Caki2 (cell line): ENCODE results near the gene CELF3. TPM values are rescaled to one million over a fixed set of nuclear protein-coding genes. Genes with fewer than 3 reads are reported as not detected.

Experiments used
- DNase-seq: peaks from one replicate; pipeline ENCODE4 v3.0.0-alpha.2; 2015; ENCODE audit warnings: low read depth
- in situ Hi-C: cut with HindIII; loops from 2 replicates; pipeline ENCODE4 v1.10.0; 2016; ENCODE audit warnings: low sequenced_read_pairs, low pct_unique_long_range_greater_than_20kb, mixed read lengths
- total RNA-seq: library from RNA; depleted of rRNA; stranded (reverse); fragments of >200 nt; shearing (Covaris generic); gene quantifications from 2 replicates; pipeline ENCODE4 v1.2.3, GENCODE V29; 2014; ENCODE audit warnings: low replicate concordance

Gene CELF3
- total RNA-seq, 1 experiment from 2014 or later = not detected

DNA sequence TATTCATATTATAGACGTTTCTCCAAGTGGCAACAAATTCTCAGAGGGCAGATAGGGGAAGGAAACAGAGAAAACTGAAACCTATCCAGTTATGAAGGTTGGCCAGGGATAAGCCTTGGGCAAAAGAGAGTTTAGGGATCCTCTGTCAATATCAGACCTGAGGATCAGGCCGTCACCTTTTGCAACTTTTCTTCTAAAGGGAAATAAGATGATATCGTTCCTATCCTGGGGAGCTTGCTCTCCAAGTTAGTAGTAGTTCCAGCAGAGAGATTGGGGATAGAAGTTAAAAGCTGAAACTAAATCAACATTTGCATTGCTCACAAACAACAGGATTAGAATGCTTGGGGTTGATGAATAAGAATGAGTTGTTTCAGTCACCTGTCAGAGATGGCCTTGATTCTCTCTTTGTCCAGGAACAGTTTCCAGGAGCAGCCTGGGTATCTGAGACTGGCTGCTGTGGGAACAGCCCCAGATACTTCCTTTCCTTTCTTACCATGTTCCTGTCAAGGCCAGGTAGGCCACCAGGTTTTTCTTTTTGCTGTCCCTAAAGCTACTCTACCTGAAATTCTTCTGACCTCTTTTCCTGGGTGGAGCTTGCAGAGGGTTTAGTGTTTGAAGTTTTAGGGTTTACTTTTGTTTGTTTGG is 7.2 kb upstream of the CELF3 start:
- in situ Hi-C loops = no loop called here
- no peak for DNase-seq

DNA sequence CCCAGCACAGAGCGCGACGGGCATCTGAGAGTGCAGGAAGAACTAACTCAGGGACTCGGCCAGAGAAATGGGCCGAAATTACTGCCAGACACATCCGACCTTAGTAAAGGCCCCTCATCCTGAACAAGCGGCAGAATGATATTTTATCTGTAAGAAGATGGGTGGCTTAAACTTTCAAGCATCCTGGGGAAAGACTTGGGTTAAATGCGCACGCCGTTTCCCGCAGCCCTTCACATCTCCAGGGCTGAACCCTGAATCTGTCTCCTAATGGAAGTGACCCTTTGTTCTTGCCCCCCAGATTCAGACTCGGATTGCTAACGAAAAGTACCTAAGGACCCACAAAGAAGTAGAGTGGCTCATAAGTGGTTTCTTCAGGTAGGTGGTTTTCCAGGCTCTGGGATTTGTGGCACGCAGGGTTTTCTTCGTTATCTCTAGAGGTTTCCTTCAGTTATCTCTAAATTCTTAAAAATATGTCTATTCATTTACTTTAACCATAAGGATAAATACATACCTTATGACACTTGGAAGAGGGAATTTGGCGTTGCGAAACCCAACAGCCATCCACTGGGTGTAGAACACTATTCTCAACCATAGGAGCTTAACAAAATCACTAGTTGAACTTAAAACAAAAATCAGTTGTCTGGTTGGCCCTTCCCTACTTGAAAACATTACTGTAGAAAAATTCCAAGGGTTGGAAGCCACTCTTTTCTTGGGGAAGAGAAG is 5.3 kb upstream of the CELF3 start:
- in situ Hi-C loops = no loop called here

GRCh38 chr1:151720974-151721787 is 4.6 kb upstream of the CELF3 start, which contains the start of gene RIIAD1:
RIIAD1 (plus strand) TSS chr1:151721522; CDS start chr1:151721537, 15 bp downstream.
- no peak for DNase-seq
- in situ Hi-C loops = no loop called here

More for the DNA sequence above, 5.3 kb upstream of the CELF3 start:
- DNase-seq = no peak

- in situ Hi-C loops = no loop called here
- DNase-seq = no peak
Measured at GRCh38 chr1:151720554-151720953, 4.0 kb upstream of the CELF3 start.

DNA sequence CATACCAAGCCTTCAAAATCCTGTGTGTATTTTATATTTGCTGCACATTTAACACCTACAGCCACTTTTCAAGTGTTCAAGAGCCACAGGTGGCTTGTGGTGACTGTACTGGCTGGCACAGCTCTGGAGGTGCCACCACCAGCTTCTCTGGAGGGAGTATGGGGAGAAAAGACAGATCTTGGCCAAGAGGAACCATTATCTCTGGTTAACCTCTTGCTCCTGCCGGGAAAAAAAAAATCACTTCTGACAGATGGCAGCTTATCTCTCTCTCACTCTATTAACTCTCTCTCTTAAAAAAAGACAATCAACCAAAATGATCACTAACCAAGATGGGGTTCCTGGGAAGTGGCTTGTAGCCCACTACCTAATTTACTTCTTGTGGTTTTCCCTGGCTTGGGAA is 3.5 kb upstream of the CELF3 start:
- in situ Hi-C loops = no loop called here
- DNase-seq = no peak

GRCh38 chr1:151718666-151719065 is 2.1 kb upstream of the CELF3 start:
- no peak for DNase-seq
- in situ Hi-C loops = no loop called here

DNA sequence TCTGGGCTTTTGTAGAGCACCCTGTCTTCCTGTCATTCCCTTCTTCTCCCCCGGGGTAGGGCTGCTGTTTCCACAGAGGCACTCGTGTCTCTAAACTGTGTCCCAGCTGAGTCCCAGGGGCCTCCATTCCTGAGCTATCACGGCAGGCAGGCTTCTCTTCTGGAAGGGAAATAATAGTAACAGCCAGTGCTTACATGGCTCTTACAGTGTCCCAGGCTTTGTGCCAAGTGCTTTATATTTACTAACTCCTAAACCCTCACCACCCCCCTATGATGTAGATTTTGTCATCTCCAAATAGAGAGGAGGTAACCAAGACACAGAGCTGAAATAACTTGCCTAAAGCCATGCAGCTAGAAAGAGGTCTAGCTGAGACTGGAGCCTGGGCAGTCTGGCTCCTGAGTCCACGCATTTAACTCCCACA is 1.4 kb upstream of the CELF3 start:
- in situ Hi-C loops = no loop called here
- DNase-seq = no peak

DNA sequence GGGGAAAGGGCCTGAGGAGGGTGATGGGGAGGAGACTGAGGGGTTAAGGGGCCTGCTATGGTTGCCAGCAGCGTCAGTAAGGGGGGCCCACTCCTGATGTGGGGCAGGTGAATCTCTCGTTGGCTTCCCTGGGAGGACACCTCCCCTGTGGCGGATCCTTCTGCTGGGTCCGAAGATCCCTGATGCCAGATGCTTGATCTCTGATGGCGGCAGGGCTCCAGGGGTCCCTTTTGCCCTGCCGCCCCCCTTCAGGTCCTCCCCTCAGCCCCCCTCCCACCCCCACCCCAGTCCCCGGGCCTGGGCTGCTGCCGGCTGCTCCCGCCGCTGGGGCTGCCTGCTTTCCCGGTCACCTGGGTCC is 219 bp downstream of the CELF3 start:
- in situ Hi-C loops = no loop called here
- DNase-seq = no peak

DNA sequence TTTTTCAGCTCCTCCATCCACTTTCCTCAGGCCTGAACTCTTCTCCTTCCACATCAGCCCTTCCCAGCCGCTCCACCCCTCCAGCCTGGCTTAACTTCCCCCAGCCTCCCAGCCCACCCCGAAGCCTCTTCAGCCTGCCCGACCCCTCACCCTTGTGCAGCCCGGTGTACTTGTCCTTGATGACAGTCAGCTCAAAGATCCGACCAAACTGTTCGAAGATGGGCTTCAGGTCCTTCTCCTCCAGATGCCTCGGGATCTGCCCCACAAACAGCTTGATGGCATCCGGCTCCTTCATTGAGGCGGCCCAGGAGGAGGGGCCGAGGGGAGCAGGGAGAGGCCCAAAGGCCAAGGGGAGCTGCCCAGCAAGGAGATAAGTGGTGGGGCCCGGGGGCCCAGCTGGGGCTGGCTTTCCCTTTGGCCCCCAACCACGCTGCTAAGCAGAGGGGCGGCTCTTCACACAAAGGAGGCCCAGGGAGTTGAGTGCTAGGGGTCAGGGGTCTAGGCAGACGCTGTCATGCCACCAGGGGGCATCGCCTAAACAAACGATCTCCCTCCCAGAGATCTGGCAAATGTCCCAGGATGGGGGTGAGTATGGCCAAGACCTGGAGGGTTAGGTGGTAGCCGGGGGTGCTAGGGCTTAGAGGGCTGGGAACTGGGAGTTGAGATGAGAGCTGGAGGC is 738 bp downstream of the CELF3 start:
- in situ Hi-C loops = no loop called here
- DNase-seq = no peak

GRCh38 chr1:151714820-151715725 is 1.5 kb downstream of the CELF3 start:
- DNase-seq = no peak
- in situ Hi-C loops = no loop called here

DNA sequence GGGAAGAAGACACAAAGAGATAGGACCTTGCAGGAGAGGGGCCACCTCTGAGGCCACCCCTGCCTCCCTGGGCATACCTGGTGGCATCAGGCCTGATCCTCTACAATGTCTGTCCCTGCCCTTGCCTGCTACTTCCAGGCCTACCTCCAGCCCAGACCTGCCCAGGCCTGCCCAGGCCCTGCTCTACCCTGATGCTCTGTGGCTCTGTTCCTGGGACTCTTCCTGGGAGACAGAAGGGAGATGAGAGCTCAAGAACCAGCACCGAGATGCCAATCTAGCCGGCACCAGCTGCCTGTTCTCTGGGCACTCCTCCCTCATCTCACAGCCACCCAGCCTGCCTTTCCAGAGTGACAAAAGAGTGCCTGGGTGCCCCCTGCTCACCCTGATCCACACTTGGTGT is 2.7 kb downstream of the CELF3 start:
- in situ Hi-C loops = no loop called here
- no peak for DNase-seq

- in situ Hi-C loops = no loop called here
- DNase-seq = no peak
Measured at GRCh38 chr1:151713044-151713443, 3.6 kb downstream of the CELF3 start.

DNA sequence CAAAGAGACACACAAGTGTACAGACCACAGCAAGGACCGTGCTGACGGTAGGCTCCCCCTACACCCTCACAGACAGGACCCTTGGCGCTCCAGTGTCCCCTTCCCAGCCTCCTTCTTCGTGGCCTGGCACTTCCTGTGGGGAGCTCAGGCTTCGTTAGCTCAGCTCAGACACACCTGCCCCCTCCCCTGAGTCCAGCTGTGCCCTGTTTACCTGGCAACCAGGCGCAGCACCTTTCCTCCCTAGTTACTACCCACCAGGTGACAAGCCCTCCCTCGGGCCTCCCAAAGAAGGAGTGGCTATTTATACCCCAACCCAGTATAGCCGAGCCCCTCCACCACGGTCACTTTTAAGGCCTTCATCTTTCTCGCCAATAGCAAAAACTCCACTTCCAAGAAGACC is 4.7 kb downstream of the CELF3 start:
- no peak for DNase-seq
- in situ Hi-C loops = no loop called here

DNA sequence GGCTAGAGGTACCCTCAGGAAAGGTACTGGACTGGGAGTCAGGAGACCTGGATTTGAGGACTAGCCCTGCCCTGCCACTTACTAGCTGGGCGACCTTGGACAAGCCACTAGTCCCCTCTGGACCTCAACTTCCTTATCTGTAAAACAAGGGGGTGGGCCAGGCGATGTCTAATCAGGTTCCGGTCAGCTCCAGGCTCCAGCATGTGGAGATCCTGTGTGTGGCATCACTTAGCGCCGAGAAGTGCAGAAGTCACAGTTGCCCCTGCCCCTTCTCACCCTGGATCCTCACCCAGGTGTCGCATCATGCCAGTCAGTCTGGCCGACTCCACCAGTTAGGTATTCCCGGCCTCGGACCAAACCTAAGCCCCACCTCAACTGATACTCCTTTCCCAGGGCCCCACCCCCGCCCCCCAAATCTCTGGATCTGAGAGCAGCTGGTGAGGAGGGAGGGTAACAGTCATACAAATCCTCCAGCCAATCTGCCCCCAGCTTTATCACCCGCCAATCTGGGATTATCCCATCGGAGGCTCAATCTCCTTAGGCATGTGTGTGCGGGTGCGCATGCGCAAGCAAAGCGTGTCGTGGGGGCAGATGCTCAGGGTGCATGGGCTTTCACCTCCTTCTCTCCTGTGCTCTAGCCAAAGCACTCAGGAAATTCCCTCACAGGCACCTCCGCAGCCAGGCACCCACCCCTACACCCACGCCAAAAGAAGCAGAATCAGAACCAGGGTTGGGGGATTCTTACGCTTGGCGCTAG is 5.4 kb downstream of the CELF3 start:
- no peak for DNase-seq
- in situ Hi-C loops = no loop called here

GRCh38 chr1:151710187-151710840 is 6.3 kb downstream of the CELF3 start:
- in situ Hi-C loops = no loop called here
- DNase-seq = no peak

DNA sequence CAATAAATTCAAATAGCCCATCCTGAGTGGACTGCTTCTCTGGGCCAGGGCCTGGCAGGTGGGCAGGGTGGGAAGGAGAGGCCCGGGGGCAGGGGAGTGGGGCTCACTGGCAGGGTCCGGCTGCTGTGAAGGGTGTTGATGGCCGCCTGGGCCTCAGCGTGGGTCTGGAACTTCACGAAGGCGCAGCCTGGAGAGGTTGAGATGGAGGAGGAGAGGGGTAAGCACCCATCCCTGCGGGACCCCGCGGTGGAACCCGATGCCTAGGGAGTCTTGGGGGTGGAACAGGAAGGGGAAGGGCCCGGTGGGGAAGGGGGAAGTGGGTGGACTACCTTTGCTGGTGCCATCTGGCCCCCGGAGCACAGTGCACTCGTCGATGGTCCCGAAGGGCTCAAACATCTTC is 7.7 kb downstream of the CELF3 start:
- no peak for DNase-seq
- in situ Hi-C loops = no loop called here
